NCI-H345 treated with DMSO at 0.1 percent for 48 hours (cell line): ENCODE measurements around the gene PARD3.
"Not testable (repeated sequence)": the region's sequence is repeated elsewhere in the genome, so short reads cannot be mapped to it uniquely, and the experiment has no call there.

ENCODE experiments used
- DNase-seq: peaks from one replicate; lab custom pipeline; 2025; ENCODE audit not compliant: unreplicated experiment; lab: John Stamatoyannopoulos, UW

The PARD3 gene

DNA sequence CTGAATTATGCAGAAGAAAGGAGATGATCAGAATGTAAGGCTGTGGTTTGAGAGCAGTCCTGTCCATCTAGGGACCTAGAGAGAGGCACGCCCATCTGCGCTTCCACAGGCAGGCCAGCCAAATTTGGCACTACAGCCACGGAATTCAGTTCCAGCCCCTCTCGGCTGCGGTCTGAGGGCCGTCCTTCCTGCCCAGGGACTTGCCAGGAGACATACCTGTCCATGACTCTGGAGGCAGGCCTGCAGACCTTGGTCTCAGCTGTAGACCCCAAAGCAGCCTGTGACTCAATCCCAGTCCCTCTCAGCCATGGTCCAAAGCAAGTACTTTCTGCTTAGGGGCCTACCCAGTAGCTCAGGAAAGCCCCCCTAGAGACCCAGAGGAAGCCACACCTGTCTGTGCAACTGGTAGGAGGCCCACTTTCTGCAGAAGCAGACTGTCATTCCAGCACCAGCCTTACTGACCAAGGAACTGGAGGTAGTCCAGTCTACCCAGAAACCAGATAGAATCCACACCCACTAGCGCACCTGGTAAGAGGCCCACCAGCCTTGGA, 720.9 kb downstream of the PARD3 start:
- no peak for DNase-seq

DNA sequence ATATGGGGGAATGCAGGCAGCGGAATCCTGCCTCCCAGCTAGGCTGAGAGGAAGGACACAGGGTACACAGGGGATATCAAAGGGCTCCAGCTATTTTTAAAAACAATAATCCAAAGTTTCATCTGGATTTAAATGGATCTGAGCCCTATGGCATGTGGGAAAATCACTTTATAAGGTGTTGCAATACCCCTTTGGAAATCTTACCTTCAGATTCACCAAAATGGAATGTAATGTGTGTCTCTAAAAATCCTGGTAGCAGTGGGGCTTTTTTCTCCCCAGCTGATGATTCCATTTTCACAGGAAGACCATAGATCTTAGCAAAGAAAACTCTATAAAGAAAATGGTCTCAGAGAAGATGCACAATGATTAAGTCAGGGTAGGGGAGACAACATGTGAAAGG, 722.2 kb downstream of the PARD3 start:
- no peak for DNase-seq

DNA sequence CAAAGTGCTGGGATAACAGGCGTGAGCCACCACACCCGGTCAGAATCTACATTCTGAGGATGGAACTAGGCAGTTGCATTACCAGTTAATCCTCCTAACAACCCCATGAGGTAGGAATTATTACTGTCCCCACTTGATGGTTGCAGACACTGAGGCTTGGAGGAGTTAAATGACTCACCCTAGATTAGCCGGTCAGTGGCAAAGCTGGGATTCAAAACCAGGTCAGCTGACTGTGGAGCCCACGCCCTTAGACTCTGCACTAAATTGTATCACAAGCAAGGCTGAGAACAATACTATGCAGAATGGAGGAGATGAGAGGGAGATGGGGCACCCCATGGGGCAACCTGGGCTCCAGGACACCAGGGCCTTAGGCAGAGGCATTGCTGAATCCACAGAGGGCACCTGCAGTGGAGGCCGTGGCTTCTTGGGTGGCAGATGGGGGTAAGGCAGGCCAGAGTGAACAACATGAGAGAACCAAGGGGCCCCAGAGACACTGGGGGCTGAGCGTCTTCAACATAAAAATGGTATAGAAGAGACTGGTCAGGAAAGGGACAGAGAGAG, 723.4 kb downstream of the PARD3 start:
- DNase-seq, result no peak

DNA sequence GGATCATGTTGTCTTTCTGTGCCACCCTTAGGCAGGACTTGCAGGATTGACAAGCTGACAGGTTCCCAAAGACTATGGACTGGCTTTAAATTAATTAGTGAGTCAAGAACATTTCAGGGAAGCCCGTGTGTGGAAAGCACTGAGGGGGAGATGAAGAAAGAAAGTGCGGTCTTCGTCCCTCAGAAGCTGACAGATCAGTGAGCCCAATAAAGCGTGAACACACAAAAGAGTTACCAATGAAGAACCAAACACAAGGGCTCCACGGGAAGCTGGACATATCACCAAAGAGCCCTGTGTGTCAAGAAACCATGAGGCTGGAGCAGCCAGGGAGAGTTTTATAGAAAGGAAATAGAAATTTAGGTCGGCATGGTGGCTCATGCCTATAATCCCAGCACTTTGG, 725.8 kb downstream of the PARD3 start:
- no peak for DNase-seq

DNA sequence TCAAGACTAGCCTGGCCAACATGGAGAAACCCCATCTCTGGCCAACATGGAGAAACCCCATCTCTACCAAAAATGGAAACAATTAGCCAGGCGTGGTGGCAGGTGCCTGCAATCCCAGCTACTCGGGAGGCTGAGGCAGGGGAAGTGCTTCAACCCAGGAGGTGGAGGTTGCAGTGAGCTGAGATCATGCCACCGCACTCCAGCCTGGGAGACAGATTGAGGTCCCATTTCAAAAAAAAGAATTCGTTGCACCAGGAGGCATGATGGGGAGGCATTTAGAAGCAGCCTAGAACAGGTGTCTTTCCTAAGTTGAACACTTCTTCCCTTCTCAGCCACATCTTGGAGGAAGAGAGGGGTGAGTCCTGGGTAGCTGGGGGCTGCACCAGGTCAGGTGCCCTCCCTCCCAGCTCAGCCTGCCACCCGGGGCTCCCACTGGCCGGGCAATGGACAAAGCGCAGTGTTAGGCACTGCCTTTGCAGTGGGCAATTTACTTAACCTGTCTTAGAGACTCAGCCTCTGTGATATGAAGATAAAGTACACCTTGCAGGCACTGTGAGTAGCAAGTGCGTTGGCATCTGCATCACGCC, 726.8 kb downstream of the PARD3 start:
- no peak for DNase-seq

DNA sequence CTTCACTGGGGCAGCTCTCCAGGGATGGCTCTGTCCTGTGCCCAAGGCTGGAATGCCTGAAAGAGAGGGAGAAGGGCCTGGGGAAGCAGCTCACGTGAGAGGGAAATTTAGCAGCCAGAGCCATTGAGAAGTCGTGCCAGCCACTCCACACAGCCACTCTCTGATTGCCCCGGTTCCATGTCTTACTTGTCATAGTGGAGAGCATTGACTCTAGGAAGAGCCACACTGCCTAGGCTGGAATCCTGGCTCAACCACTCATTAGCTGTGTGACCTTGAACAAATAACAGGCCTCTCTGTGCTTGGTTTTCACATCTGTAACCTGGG, 728.0 kb downstream of the PARD3 start:
- no peak for DNase-seq

DNA sequence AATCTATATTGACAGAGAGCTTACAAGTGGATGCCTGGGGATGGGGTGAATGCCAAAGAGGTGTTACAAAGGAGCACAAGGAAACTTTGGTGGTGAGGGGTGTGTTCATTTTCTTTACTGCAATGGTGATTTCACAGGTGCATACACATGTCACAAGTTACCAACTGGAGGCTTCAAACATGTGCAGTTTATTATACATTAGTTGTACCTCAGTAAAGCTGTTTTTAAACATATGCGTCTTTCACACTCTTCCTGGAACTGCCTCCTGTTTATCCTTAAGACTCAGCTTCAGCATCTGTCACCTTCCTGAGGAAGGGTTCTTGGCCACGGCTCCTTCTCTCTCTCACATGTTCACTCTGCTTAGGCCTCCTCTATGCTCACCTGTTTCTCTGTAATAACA, 731.5 kb downstream of the PARD3 start:
- no peak for DNase-seq

DNA sequence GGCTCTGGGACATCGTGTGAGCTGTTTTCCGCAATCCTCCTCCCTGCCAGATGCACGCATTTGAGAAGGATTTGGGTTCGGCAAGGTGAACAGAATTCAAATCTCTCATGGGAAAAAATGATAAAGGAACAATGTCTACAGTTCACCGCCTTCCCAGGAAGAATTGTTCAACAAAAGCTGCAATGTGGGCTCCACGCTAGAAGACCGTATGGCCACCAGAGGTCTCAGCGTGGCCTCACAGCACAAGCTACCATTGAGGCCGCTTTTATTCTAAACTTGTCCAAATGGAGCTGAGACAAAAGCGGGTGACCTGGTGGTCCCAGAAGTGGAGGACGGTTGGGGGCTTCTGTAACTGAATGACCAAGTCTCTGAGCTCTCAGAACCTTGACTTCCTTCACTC, 733.1 kb downstream of the PARD3 start:
- no peak for DNase-seq

DNA sequence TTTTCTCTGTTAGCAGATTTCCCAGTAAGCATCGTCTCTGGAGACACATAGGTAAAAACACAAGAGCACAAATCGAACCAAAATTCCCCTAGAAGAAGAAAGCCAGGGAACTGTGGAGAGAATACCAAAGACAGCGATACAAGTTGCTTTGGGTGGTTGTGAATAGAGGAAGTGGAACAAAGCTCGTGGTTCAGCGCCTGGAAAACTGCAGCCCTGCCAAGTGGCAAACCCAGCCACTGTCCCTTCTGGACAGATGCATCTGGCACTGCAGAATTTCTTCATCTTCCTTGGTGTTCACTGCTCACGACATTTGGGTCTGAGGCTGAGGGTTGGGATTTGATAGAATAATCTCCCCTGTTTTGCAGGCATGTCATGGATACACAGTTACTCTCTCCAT, 733.8 kb downstream of the PARD3 start:
- no peak for DNase-seq

DNA sequence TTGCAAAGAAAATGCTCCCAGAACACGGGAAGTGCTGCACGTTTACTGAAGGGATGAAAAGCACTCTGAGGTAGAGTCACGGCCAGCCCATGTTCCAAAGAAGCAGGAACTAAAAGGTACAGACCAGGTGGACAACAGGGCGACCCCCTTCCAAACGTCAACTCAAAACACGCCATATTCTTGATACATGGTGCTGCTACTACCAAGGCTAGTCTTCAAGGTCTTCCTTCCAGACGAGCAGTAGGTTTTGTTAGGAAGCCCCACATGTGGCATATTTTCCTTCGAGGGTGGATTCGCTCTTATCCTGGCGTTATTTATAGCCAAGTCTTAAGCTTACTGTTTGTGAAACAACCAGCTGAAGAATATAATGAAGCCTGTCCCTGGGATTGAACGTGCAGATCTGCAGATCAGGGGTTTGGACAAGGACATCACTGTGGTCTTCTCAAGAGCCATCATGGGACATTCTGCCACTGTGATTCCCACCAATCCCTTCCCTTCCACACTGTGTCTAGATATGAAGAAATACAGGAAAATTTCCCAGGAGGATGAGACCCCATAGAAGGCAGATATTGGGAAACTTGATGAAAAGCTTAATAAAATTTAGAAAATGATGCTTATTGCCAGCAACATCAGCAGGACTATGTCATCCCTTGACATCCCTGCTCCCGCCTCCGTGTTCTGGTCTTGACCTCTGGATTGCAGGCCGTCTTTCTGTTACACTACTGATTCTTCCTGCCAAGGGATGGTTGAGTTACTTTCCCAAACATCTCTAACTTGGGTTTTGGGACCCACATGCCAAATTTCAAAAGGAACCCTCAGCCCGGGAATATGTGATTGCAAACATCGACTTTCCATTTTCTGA, 734.4 kb downstream of the PARD3 start:
- no peak for DNase-seq

DNA sequence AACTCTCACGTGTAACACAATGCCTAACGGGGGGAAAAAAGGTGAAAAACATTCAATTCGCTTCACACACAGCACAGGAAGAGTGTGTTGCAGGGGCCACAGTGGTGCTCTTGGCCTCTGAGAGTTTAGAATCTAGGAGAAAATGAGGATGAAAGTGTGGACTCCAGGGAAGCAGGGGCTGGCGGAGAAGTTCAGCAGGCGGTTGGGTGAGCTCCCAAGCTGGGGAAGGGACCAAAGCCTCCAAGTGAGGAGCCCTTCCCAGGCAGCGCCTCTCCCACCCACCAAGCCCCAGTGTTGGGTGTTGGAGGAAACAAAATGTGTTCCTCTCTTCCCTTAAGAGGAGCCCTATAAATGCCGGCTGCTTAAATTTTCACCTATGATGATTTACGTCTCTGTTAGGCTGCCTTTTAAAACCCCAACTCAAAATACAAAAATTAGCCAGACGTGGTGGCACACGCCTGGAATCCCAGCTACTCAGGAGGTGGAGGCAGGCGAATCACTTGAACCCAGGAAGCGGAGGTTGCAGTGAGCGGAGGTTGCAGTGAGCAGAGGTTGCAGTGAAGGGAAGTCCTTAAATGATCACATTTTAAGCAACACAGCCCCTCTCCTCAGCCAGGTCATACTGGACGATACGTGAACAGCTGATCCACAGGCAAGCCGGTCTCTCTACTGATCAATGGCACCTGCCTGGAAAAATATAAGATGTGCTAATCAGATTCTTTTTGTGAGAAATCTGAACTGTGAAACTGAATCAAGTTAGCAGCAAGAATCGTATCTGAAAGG, 735.2 kb downstream of the PARD3 start:
- no peak for DNase-seq

DNA sequence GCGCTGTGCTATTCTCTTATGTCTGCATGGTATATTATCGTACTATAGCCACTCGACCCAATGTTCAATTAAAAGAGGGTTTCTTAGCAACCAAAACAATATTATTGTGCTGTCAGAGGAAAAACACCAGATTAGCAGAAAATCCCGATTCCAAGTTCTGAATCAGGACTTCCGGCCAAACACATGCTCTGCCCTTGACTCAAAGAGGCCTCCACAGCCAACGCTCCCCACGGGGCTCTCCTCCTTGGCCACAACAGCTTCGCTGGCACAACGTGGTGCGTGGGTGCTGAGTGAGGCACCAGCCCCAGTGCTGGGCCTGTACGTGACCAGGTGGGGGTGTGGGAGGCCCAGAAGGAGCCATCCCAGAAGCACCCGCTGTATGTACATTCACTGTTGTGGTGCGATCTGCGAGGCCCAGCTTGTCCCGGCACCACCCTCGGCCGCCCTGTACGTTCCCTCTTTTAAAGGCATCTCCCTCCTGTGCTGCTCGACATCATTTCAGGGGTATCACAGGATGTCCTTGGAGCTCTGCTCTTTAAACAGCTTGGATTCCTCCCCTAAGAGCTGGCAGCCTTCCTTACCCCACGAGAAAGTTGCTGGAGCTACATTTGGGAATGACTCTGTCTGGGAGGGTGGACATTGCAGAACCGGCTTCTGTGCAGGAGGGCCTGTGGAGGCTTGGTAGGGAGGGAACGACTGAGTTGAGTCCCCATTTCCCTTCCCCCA, 736.2 kb downstream of the PARD3 start:
- DNase-seq, result no peak

DNA sequence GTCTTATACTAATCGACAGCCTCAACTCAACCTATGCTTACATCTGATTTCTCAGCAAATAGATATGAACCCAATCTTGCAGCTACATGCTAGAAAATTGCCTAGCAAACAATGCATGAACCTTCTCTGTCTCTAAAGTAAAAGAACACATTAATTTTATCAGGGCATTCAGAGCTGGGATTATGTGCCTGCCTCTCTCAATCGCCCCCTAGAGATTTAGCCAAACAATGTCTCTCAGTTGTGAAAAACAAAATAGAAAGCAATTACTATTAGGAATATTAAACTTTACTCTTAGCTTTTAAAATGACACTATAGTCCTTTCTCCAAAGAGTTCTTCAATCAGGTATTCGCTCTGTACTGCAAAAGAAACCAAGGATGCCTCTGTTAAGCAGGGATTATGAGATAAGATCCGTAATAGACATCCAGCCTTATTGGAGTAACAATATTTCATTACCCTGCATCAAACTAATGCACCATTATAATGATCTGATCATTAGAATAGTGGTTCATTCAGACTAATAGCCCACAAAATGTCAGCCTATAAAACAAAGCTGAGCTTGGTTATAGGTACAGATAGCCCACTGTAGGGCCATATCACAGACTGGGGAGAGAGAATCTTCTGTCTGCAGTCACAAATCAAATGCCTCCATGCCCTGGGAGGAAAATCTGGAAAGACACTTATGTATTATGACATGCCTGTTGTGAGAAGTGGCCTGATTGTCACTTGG, 736.9 kb downstream of the PARD3 start:
- DNase-seq, result no peak

DNA sequence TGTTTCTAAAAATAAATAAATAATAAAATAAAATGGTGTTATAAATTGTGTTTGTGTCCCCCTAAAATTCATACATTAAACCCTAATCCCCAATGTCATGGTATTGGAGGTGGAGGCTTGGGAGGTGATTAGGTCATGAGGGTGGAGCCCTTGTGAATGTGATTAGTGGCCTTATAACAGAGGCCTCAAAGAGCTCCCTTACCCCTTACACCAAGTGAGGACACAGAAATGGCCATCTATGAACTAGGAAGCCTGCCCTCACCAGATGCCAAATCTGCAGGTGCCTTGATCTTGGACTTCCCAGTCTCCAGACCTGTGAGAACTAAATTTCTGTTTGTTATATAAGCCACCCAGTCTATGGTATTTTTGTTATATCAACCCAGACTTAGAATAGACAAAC, 738.7 kb downstream of the PARD3 start:
- no peak for DNase-seq

DNA sequence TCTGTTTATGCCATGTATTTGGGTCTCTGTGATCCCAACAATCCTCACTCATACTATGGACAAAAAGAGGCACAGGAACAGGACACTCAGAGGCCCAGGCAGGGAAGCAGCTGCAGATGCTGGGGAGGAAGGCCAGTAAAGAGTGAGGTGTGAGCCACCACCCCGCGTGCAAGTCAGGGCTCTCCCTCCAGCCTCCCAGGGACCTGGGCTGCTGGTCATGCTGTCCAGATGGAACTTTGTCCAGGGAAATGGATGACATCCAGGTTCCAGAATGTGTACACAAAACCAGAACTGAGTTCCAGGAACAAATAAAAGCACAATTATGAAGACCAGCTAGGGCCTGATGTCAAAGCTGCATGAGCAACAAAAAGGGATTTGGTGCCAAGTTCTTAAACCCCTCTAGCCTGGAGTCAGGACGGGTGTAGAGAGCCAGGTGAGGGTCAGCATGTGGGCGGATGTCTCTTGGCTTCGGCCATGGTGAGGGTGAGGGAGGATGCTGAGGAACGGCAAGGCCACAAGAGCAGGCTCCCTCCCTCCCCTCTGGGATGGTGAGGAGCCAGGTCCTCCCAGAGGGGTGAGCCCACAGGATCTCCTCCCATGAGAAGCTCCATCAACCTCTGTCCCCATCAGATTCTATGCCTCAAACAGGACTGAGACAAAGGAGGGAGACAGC, 739.7 kb downstream of the PARD3 start:
- no peak for DNase-seq

DNA sequence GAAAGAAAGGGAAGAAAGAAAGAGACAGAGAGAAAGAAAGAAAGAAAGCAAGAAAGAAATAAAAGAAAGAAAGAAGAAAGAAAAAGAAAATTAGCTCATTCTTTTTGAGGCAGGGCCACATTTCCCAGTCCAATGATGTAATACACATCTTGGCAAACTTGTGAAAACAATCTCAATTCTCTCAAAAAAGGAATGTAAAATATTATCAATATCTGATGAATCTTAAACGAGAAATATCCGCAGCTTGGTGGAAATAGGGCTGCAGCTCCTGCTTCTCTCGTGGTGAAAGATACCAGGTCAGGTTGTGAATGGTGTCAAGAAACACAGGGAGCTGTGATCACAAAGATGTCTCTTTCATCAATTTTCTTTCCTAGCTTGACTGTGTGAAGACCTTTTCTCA, 741.0 kb downstream of the PARD3 start:
- no peak for DNase-seq

DNA sequence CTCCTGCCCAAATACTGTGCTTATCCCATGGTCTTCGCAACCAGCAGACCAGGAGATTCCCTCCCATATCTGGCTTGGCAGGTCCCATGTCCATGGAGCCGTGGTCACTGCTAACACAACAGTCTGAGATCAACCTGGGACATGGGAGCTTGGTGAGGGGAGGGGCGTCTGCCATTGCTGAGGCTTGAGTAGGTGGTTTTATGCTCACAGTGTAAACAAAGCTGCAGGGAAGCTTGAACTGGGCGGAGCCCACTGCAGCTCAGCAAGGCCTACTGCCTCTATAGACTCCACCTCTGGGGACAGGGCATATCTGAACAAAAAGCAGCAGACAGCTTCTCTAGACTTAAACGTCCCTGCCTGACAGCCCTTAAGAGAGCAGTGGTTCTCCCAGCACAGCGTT, 747.4 kb downstream of the PARD3 start:
- DNase-seq, result not testable (repeated sequence)

DNA sequence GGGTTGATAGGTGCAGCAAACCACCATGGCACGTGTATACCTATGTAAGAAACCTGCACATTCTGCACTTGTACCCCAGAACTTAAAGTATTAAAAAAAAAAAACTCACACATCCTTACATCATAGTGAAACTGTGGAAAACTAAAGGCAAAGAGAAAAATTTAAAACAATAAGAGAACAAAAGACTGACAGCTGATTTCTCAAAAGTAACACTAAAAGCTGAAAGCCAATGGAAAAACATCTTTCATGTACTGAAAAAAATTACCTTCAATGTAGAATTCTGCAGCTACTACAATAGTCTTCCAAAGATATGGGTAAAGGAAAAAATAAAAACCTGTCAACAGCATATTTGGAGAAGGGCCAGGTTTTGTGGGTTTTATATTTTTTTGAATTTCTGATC, 751.5 kb downstream of the PARD3 start:
- no peak for DNase-seq

DNA sequence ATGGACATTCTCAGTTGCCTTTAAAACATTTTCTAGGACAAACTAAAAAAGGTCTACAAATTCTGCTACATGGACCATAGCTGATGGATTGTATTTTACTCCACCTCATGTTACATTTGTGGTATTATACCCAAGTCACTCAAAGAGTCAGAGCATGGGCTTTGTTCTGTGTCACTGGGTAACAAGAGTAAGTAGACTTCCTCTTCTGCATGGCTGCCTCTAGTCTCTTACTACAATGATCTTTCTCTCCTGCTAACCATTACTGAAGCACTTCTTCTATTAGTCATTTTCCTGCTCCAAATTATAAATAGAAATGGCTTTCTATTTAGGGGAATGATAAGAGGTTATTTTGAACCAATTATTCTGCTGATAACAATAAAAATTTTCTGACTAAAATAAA, 753.3 kb downstream of the PARD3 start:
- no peak for DNase-seq
